NCI-H2227 (cell line): Measurements from ENCODE around the gene CGNL1.

ENCODE experiments used
- DNase-seq: peaks from one replicate; lab custom pipeline; 2025; ENCODE audit not compliant: unreplicated experiment; lab: John Stamatoyannopoulos, UW

Gene CGNL1

DNA sequence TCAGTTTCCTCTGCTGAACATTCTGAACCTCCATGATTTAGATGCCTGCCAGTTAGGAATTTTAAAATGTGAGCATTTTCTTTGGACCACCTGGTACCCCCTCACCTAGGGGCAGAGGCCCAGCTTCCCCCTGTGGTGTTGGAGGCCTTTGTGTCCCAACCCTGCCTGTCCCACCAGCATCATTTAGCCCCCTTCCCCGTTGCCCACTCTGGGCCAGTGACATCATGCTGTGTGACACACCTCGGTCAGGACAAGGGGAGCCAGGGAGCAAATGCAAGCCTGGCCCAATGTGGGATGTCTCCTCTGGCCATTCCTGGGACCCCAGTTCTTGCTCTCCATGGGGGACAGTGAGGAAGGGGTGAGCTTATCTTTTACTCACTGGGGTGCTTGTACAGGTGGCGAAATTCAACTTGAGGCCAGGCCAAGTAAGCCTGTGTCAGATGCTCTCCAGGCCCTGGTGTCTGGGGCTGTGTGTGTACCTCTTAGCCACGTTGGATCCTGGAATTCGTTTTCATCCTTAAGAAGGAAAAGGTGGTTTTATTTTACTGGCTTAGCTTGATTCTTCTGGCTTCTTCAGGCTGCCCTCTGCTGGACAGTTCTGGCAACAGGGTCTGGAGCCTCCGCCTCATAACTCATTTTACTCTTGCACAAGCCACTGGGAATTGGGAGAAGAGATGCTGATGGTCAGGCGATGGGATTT, 165.7 kb downstream of the CGNL1 start:
- DNase-seq: peak; percentile 43

DNA sequence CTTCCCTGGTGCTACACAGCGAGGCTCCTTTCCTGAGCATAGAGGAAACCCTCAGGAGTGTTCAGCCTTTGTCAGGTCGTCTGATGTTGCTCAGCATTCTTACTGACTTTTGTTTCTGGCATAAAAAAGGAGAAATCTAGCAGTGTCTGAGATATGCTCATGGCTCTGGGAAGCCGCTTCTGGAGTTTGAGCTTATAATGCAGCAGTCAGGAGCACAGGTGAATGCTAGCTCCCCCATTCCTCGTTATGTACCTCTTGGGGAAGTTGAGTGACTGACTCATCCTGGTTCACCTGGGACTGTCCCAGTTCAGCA, 166.2 kb downstream of the CGNL1 start:
- DNase-seq: no peak

DNA sequence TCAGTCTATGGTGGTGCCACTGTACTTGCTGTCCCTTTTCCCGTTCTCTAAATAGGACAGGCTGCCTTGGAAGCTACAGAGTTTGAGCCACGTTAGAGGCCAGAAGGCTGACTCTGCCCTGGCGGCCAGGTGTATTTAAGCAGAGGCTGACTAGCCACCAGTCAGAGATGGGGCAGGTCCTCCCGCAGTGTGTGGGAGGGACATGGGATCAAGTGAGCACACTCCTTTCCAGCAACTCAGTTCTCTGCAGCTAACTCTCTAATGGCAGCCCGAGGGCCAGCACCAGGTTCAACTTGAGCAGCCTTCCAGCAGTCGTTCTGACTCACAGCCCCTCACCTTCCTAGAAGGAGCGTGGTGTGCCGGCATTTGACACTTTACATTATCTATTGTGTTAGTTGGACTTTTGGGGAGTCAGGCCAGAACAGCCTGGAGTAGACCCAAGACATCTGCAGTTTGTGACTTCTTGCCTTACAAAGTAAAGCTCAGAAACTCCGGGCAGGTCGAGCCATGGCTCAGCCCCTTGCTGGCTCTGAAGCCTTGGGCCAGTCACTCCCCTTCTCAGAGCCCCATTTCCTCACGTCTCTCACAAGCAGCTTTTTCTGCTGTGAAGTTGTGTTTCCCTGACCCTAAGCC, 168.7 kb downstream of the CGNL1 start:
- no peak for DNase-seq

DNA sequence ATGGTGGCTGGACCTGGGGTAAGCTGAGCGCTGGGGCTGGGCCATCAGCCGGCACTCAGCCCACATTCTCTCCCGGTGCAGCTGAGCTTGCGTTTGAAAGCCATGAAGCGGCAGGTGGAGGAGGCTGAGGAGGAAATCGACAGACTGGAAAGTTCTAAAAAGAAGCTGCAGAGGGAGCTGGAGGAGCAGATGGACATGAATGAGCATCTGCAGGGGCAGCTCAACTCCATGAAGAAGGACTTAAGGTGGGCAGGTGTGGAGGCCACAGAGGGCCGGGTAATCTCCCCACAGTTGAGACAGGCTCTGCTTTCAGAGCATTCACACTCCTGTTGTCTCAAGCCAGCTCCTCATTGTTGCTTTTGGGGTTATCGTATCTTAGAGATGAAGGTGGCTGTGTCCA, 169.7 kb downstream of the CGNL1 start:
- no peak for DNase-seq

DNA sequence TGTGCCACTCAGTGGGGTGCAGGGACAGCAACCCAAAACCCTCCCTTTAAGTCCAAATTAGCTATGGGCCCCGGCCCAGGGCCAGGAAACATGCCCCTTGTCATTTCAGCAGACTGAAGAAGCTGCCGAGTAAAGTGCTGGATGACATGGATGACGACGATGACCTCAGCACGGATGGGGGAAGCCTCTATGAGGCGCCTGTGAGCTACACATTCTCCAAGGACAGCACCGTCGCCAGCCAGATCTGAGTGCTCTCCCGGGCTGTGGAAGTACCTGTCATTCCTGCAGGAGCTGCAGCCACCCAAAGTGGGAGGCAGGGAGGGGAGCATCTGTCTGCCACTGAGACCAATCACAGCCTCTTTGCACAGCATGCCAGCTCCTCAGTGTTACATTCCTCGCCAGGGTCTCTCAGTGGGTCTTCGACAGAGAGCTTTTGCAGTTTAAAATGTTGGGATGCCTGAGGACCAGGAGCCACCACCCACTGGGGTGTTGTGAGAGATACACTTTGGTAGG, 171.0 kb downstream of the CGNL1 start:
- DNase-seq: no peak

DNA sequence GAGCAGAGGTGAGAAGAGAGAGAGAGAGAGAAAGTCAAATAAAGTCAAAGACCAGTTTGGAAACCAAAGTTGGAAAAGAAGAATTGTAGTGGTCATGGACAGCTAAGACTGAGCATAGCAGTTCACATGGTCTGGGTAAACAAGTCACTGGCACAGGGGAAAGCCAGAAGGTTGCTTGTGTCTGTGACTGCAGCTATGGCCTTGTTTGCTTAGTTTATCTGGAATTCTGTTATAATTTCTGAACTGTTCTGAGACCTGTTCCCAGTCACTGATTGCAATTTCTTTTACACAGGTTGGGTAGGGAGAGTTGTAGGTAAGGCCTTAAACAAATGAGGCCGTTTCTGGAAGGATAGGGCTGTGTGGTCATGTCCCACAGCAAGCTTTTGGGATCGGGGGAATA, 172.0 kb downstream of the CGNL1 start:
- no peak for DNase-seq

DNA sequence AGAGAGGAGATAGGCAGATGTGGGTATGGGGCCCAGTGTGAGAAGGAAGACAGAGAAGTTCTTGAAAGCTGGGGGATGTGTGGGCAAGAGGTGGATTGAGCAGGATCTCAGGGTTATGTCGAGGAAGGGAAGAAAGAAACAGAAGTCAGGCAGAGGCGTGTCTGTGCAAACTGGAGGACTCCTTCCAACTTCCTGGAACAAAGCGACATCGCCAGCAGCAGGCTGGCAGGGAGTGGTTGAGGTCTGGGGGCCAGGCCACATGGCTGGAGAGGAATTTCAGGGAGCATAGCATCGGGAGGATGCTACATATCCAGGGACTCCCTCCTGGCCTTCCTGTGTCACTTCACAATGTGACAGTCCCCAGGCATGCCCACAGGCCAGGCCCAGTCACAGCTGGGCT, 172.5 kb downstream of the CGNL1 start:
- no peak for DNase-seq

DNA sequence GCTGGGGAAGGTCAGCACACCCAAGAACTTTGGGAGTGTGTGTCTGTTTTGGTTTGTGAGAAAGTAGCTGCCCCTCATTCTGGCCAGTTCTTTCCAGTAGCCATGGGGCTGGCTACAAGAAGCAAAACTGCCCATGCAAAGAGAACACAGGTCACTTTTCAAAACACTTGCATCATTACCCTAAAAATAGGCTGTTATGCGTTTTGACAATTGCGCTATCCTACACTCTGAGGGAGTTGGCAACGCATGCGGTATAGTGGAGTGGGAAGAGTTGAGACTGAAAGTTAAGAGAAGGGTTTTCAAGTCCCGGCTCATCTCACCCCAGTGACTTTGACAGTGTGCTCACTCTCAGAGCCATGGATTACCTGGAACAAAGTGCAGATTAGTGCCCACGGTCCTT, 173.6 kb downstream of the CGNL1 start:
- DNase-seq: no peak

DNA sequence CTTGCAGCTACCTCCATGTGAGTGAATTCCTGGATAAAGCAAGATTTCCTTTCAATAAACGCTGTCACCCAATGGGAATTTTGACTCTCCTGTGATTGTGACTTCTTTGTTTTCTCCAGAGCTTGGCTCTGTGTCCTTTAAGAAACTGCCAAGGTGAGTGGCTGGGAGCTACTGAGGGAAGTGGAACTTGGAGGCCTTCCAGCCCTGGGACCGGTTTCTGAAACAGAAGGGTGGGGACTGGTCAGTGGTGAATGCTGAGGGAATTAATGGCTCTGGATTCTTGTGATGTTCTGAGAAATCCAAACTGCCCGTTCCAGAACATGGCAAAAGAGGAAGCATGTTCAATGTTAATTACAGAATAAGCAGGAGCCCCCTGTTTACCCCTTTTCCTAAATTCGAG, 174.3 kb downstream of the CGNL1 start:
- no peak for DNase-seq

DNA sequence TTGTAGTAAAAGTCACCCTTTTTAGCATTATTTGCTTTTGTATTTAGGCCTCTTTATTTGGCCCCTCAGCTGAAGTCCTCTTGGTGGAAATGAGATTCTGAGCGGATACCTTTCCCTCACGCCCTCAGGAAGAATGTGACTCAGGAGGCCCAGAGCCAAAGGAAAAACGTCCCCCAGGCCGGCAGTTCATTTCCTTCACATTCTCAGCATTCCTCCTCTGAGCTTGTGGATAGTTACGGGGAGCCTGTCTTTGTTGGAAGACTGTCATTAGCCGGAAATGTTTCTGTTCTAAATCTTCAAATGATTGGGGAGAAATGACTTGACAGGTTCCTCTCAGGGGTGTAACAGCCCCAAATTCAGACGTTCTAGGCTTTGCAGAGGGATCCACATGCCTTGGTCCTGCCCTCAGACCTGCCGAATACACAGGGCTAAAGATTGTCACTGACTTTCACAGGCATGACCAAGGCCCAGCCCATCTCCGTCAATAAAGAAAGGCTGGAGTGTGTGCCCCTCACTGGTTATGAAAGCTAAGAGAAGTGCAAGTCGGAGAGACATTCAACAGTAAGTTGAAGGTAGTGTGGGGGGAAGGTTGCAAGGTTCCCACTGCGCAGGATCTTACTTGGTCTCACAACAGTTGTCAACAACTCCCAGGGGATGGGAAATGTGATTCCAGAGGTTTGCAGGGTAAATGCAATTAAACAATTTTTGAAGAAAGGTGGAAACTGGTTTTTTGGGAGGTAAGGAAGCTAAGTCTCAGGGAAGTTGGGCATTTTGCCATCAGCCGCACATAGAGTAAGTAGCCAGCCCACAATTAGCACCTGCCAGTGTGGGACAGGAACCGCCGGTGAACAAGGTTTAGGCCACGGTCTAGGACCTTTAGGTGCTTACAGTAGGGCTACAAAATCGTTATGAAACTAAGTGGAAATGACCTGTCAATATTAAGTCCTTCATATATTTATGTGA, 175.7 kb downstream of the CGNL1 start:
- no peak for DNase-seq

DNA sequence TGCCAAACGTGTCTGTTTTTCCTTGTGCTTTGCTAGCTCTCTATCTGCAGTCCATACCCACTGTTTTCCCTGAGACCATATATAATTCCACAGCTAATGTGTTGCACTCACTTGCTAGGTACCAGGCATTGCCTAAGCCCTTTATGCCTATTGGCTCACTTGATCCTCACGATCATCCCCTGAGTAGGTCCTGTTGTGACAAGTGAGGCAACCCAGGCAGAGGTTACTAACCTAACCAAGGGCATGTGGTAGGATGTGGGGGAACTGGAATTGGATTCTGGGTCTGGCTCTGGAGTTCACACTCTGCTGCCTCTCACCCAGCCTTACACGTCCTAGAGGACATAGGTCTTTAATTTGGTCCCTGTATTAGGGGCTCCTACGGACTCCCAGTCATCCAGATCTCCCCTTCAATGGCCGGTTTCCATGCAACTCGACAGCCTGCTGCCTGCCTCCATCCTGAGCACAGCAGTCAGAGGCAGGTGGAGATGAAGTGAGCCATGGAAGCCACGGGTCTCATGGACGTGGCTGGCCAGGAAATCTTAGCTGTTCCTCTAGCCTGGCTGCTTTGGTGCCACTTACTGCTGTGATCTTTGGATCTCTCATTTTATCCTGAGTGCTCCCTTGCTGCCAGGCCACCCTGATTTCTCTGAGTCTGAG, 176.5 kb downstream of the CGNL1 start:
- no peak for DNase-seq

DNA sequence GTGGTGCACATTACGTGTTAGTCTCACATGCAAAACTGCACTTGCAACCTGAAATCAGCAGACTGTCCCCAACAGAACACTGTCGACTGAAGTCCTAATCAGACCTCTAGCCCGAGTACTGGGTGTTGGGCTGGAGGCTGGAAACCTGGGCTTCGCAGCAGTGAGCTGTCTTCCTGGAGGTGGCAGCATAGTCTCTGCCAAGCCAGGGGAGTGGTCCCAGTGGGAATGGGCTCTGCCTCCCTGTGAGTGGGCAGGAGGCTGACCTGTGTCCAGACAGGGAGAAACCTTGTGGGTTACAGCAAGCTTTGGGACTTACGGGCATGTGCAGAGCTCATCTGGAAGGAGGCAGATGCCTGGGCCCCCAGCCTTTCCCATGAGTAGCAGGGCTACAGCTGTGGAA, 177.2 kb downstream of the CGNL1 start:
- DNase-seq: no peak

DNA sequence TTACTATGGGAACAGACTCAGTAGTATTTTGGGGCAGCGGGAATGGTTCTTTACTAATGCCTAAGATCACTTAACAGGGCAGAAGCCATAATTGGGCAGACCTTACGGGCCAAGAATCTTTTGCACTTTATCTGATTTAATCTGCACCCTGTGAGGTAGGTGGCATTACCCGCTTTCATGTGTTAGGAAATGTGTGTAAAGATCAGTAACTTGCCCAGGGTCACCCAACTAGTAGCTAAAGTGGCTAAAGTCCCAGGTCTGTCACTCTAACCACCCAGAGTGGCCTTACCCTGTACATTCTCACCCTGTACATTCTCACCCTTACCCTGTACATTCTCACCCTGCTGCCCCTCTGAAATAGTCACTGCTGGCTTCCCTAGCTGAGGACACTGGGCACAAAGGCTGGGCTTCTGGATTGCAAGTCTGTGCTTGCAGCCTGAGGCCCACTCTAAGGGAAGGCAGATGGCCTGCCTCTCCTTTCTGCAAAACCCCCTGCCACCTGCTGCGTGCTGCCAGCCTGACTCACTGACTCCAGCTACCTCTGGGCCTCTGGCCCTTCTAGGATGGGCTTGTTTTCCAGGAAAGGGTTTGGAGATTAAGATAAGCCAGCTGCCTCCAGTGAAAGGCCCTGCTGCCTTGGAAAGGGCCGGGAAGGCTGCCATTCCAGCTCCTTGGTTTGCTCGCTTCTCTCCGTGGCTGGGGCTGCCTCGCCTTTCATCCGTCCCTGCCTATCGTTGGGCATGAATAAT, 177.9 kb downstream of the CGNL1 start:
- no peak for DNase-seq

DNA sequence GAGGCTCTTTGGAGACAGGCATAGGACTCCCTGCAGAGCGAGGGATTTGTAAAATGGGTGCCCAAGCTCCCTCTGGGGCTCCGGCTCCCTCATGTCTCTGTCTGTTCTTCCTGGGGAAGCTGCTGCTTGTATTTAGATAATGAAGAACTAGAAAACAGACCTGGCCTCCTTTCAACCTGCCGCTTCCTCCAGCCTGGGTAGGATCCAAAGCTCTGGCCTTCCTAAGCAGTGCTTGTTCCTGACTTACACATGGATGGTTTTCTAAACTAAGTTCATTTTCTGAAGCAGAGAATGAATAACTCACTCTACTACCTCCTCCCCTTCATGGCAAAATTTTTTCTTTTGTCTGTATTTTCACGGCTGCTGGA, 178.5 kb downstream of the CGNL1 start:
- DNase-seq: no peak

DNA sequence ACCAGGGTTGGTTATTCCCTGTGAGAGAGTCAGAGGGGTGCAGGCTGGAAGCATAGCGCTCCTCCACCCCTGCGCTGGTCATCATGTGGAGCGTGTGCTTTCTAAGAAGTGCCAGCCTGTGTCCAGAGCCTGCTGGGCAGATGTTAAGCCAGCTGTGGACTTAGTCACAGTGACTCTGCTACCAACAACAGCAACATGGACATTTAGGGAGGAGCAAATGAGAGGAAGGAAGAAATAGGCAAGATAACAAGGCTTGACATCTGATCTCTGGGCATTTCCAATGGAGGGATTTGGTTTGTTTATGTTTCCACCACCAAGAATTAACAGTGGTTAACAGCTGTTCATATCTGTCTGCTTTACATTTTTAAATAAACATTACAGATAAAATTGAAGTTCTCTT, 179.0 kb downstream of the CGNL1 start:
- DNase-seq: no peak

DNA sequence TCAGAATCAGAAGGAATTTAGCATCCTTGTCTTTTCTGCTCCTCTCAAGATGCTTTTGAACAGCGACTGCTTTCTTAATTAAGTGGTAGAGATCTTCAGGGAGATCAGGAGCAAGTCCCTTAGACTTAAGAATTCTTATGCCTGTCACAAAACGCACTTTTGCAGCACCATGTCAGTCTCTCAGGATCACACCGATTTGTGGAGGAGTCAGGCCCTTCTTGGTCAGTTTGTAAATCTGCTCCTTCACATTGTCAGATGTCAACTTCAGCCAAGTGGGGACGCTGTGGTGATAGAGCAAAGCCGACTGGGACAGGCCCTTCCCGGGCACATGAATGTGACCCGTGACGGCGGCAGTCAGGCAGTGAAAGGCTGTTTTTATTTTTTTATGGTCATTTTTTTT, 179.7 kb downstream of the CGNL1 start:
- DNase-seq: no peak

DNA sequence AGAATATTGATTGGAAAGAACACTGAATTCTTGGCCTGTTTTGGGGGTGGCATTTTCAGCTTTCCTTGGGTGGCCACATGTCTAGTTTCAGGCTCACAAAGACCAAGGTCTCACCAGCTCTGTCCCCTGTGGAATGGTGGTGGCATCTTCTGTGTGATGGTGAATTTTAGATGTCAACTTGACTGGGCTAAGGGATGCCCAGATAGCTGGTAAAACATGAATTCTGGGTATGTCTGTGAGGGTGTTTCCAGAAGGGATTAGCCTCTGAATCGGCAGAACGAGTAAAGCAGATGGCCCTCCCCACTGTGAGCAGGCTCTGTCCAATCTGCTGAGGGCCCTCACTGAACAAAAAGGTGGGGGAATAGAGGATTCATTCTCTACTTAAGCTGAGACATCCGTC, 181.0 kb downstream of the CGNL1 start:
- no peak for DNase-seq

DNA sequence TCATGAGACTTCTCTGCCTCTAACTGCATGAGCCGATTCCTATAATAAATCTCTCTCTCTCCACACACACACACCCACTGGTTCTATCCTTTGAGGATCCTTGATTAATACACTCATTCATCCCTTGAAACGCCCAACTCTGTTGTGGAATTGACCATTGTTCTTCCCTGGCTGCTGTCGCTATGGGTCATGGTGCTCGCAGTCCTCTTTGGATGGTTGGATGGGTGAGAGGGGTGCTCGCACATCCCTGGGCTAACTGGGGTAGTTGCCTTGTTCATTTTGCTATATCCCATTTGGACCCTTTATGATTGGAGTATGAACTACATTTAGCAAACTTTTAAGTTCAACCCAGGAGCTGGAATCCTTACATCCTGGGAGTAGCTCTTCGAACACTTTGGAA, 181.5 kb downstream of the CGNL1 start:
- no peak for DNase-seq

DNA sequence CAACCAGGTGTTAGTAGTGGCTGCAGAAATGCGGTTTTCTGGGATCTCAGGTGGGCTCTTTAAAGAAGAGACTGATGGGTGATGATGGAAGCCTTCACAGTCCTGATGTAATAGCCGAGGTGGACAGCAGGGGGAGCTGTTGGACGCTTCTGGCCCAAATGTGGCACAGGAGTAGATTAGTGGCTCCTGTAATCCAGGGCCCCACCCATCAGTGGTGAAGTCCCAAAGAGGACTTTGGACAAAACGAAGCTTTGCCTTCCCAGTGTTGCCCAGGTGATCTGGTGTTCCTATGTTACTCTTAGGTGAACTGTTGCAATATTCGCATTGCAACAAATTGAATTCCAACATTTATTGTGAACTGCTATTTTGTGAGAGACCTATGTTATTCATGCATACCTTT, 183.6 kb downstream of the CGNL1 start:
- peak; percentile 21 for DNase-seq

DNA sequence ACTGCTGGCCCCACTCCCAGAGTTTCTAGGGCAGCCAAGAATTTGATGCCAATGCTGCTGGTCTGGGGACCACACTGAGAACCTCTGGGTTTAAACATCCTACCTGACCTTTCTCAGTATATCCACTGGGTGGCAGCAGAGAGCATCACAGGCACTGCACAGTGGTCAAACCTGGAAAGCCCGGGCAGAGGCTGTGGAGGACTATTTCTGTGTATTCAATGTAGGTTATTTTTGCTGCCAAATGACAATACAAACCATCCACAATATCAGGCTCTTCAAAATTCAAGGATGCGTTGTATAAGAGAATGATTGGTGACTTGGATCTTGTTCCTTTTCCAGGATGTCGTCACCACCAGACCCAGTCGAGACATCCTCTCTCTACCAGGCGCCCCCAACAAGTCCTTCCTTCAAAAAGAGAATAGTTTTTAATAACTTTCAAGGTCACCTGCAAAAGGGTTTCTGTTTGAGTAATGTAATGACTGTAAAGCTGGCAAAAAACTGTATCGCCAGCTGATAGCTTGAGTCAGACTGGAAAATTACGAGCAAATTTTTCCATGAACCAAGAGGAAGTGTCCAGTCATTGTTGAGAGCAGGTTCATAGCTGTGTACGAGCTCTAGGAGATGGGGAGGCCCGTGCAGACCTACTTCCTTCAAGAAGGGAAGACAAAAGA, 184.9 kb downstream of the CGNL1 start:
- DNase-seq: peak; percentile 50
